Measurements from ENCODE around the gene EGF.

Gene EGF

GRCh38 chr4:109962401-109962800 is 49.7 kb downstream of the EGF start:
- DNase-seq (ENCODE audit: low read depth) = no peak

GRCh38 chr4:109966891-109967481 is 54.3 kb downstream of the EGF start:
- no peak for DNase-seq (ENCODE audit: low read depth)

- DNase-seq (ENCODE audit: low read depth) = peak; percentile 61
Measured at GRCh38 chr4:109967798-109968520, 55.3 kb downstream of the EGF start.

GRCh38 chr4:109969087-109969486 is 56.4 kb downstream of the EGF start:
- no peak for DNase-seq (ENCODE audit: low read depth)

GRCh38 chr4:109969919-109970318 is 57.2 kb downstream of the EGF start:
- no peak for DNase-seq (ENCODE audit: low read depth)

- no peak for DNase-seq (ENCODE audit: low read depth)
Measured at GRCh38 chr4:109972786-109973528, 60.3 kb downstream of the EGF start.

- DNase-seq (ENCODE audit: low read depth) = no peak
Measured at GRCh38 chr4:109973529-109973905, 60.8 kb downstream of the EGF start.

- no peak for DNase-seq (ENCODE audit: low read depth)
Measured at GRCh38 chr4:109976189-109976588, 63.5 kb downstream of the EGF start.

- peak; percentile 58 for DNase-seq (ENCODE audit: low read depth)
Measured at GRCh38 chr4:109977854-109978501, 65.3 kb downstream of the EGF start.

GRCh38 chr4:109978704-109979454 is 66.2 kb downstream of the EGF start:
- DNase-seq (ENCODE audit: low read depth) = no peak

GRCh38 chr4:109979920-109980717 is 67.4 kb downstream of the EGF start:
- DNase-seq (ENCODE audit: low read depth) = peak; percentile 74

- no peak for DNase-seq (ENCODE audit: low read depth)
Measured at GRCh38 chr4:109981936-109982335, 69.3 kb downstream of the EGF start.

- no peak for DNase-seq (ENCODE audit: low read depth)
Measured at GRCh38 chr4:109982521-109982920, 69.8 kb downstream of the EGF start.

- DNase-seq (ENCODE audit: low read depth) = no peak
Measured at GRCh38 chr4:109985993-109986974, 73.6 kb downstream of the EGF start.

GRCh38 chr4:109989044-109989443 is 76.4 kb downstream of the EGF start:
- peak; percentile 31 for DNase-seq (ENCODE audit: low read depth)

GRCh38 chr4:109989618-109990017 is 76.9 kb downstream of the EGF start:
- no peak for DNase-seq (ENCODE audit: low read depth)

GRCh38 chr4:109990261-109991257 is 77.9 kb downstream of the EGF start:
- no peak for DNase-seq (ENCODE audit: low read depth)

- no peak for DNase-seq (ENCODE audit: low read depth)
Measured at GRCh38 chr4:109993116-109993515, 80.4 kb downstream of the EGF start.

- DNase-seq (ENCODE audit: low read depth) = no peak
Measured at GRCh38 chr4:109994415-109994827, 81.7 kb downstream of the EGF start.
